CD4-positive, alpha-beta T cell treated with Interleukin-6 at 100 ng/mL for 8 hours (primary cell): ENCODE results near the gene TXK.

Experiments used
- DNase-seq: peaks from one replicate; pipeline ENCODE4 v3.0.0-alpha.2; 2020; ENCODE audit warnings: mixed read lengths, low spot score

Gene TXK

DNA sequence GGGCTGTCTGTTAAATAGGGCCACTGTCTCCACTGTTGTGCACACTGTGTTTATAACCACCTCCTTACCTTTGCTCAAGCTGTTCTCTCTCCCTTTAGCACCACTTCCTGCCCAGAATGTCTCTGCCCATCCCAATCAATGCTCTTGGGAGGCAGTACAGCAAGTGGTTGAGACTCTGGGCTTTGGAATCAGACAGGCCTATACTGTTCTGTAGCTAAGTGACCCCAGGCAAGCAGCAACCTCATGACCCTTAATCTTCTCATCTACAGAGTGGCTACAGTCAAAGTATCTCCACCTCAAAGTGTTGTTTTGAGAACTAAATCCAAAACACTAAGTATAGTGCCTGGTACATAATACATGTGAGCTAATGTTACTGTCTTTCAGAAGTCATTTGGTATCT lies 3.8 kb upstream of the TXK start:
- peak; percentile 35 for DNase-seq

DNA sequence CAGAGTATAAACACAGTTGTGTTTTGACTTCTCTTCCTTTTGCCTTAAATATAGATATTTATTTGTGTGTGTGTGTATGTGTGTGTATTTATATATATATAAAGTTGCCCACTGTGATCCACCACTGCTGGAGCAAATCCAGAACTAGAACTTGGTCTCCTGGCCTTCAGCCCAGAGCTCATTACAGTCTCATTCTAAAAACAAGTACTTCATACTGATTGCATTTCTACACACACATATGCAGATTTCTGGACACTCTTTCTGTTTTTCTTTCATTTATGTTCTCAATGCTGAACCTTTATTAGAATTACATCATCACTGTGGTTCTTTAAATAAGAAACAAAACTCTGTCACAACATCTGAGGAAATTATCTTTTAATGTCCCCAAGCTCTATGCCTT lies 381 bp downstream of the TXK start:
- no peak for DNase-seq

DNA sequence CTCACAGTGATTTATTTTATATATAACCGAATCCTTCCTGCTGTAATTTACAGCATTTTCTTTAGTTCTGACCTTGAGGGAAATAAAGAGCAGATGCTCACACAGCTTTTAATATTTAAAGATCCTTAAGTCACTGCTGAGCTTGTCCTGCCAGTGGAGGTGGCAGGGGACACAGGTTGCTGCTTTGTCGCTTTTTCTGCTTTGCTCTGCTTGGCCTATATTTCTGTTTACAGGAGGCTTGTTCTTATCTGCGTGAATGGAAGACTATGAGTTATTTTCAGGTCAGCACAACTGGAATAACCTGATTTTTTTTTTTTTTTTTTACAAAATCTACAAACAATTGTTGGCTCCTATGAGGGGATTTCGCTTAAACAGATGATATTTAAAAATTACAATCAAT lies 2.3 kb downstream of the TXK start:
- DNase-seq, result peak; percentile 15

DNA sequence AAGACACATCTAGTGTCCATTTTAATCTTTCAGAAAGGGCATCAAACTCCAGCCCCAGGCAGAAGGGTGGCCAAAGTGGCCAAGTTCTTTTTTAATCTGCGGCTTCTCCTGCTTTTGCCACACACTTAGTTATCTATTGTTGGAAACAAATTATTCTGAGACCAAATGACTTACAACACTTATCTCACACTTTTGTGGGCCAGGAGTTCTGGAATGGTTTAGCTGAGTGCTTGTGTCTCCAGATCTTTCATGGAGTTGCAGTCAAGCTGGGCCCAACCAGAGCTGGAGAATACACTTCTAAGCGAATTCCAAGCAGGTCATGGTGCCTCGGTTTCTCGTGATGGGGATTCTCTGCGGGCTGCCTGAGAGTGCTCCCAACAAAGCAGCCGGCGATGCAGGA lies 4.0 kb downstream of the TXK start:
- DNase-seq, result no peak

DNA sequence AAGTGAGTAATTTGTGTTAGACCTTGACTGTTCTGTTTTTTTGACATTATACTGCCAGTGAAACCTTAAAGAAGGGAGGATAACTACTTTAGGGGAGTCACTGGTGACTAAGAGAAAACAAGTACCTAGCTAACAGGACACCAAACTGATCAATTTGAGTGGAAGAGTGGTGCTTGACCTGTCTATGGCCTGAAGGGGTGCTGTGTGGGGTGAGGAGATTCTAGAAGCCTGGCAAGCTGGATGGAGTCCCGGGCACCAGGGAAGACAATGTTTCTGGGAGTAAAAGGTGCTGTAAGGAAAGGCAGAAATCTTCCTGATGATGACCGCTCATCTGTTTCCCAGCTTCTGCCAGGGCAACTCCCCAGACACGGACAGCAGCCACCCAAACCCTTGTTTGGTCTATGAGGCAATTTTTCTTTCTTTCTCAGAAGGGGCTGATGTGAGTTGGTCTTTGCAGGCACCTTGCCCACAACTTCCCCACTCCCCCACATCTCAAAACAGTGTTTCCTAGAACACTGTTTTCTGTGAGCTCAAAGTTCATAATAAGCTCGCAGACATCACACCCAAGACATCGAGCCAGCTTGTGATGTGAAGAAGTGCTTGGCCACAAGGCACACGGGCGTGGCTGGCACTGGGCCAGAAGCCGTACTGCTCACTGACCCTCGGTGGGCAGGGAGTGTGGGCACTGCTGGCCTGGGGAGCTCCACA lies 4.6 kb downstream of the TXK start:
- peak; percentile 31 for DNase-seq

DNA sequence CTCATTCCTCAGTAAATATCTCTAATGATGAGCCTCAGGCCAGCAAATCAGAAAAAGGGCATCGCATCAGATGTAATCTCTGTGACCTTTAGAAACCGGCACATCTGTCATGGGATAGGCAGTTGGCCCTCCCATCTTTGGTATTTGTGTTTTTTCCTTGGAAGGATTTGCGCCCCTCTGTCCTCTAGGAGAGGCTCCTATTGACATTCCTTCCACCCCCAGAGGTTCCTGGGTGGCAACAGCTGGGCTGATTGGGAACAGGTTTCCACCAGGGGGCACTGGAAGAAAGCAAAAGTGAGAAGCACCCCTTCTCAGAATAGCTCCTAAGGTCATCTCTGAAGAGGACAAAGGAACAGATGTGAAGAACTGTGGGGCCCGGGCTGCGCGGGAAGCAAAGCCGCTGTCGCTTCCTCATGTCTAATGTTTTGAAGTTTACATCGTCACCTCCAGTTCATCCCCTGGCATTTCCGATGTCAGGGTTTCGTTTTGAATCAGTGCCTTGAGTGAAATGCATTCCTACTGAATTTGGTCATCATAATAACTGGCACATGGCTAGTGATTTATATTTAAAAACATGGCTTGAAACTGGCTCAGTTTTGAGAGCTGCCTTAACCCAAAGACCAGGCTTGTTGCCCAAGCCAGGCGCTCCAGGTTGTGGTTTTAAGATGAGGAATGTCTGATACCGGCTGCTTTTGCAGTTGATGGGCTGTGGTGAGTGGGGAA lies 6.2 kb downstream of the TXK start:
- DNase-seq, result peak; percentile 72

DNA sequence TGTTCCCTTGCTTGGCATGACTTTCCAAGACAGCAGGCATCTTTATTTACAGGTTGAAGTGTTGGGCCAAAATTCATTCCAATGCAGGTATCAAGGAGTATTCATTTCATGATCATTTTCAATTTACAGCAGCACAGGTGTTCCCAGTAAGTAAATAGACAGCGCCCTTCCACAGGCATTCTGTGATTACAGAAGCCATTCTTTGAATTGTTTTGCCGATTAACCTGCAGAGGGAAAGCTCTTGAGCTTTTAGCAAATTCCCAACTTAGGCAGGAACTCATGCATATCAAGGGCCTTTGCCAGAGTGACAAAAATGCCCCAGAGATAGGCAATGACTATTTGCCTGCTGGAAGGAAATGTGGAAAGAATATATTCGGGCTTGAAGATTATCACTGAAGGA lies 6.8 kb downstream of the TXK start:
- DNase-seq, result no peak

DNA sequence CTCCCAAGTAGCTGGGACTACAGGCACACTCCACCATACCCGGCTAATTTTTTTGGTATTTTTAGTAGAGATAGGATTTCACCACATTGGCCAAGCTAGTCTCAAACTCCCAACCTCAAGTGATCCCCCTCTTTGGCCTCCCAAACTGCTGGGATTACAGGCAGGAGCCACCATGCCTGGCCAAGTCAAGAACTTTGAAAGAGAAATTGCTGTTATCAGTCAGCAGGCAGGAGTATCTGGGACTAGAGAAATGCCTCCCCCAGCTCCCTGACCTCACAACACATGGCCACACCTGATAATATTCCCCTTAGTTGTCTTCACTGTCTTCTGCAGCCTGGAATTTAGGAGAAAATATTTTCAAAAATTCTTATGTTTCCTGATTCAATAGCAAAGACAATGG lies 7.4 kb downstream of the TXK start:
- no peak for DNase-seq

DNA sequence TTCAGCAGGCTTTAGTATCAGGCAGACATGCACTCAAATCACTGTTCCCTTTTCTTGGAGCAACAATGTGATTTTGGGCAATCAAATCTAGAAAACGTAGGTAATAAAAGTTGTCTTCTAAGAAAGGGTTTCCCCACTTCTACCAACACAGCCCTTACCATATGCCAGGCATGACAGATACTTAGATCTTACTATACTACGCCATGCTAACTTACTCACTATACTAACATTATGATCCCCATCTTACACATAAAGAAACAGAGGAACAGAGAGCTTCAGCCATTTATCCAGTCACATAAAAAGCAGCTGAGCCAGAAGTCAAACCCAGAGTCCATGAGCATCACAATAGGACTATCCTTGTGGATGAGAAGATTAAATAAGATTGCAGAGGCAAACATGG lies 9.2 kb downstream of the TXK start:
- DNase-seq, result no peak

DNA sequence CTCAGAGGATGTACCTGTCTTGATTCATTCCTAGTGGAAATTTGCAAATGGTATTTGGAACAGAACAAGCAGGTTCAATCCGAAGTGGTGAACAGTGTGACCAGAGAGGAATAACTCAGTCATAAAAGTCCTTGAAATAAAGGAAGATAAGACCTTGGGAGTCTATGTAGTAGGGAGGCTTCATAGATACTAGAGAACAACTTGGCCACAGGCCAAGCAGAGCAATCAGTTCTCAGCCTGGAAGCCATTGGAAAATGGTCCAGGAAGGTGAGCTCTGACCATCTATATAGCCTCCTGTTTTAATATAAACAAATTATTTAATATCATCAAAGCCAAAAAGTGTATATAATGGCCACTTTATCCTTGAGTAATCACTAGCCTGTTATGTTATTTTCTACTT lies 11.3 kb downstream of the TXK start:
- DNase-seq, result no peak

DNA sequence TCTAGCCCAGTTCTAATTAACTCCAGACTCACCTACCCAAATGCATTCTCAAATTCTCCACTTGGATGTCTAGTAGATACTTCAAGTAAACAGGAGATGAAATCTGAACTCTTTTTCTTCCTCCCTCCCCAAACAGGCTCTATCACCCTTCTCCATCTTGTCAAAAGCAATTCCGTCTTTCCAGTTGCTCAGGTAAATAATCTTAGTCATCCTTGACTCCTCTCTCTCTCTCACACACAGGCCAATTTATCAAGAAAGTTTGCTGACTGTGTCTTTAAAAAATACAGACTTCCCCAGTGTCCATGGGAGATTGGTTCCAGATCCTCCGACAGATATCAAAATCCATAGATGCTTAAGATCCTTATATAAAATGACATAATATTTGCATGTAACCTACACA lies 12.9 kb downstream of the TXK start:
- DNase-seq, result no peak

DNA sequence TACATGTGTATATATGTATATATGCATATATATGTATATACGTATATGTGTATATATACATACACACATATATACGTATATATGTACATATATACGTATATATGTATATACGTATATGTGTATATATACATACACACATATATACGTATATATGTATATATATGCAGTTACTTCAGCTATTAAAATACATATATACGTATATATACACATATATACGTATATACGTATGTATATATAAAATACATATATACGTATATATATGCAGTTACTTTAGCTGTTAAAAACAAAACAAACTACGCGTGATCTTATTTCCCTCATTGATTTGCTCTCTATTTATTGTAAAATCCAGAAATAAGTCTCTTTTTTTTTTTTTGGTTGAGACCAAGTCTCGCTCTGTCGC lies 13.9 kb downstream of the TXK start:
- no peak for DNase-seq

DNA sequence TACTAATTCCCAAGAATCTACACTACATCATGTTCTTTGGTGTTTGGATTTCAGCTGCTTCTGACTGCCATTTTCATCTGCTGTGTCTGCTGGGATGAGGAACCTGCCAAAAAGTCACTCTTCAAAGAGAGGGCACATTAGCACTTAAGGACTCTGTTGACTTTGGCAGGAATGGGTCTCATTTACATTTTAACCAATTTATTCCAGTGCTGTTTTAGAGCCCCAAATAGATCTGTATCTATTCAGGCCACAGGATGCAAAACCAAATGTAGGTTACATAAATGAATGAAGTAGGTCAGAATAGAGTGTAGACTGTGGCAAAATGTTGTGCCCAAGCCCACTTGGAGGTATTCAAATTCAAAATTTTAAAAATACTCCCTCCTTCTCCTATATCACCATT lies 14.4 kb downstream of the TXK start:
- no peak for DNase-seq

DNA sequence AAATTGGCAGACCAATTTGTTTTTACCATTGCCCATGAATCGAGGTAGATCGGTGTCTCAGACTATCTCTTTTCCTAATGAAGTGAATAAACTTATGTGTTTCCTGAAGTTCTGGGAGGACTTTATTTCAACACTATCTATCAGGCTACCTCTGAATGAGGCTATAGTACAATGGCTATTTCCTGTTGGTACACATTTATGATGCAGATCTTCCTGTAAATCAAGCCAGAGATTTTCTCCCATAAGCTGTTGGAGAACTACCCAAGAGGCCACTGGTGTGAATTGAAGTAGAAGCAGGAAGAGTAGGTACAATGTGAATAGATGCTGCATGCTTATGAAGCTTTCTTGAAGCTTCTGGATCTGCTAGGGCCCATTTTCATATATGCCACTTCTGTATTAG lies 16.0 kb downstream of the TXK start:
- no peak for DNase-seq

DNA sequence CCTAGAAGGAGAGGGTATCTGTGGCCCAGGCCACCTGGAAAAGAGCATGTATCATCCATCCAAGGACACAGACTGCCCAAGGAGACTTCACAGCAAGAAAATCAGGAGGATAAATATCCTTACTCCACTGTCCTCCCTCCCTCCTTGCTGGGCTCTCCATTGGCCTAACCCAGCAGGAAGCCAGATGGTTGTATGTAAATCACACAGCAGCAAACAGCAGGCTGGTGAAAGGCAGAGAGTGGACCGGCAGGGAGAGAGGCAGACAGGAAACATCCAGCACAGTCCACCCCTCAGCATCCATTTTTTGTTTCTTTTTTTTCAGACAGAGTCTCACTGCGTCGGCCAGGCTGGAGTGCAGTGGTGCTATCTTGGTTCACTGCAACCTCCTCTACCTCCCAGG lies 17.5 kb downstream of the TXK start:
- DNase-seq, result no peak

DNA sequence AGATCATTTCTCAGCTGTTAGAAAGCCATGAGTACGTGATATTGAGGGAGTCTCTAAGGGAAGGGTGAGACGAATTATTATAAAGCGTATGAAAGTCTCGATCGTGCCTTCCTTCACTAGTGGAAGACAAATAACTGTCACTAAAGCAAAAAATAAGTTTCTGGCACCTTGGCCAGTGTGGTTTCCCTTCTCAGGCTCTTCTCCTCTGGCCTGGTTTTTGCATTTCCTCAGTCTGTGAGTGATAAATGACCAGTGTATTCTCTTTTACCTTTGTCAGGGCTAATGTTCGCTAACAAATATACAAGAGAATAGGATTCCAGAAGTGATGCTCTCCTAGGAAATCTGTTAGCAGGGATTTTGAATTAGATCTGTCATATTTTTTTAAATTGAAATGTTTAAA lies 19.6 kb downstream of the TXK start:
- no peak for DNase-seq

DNA sequence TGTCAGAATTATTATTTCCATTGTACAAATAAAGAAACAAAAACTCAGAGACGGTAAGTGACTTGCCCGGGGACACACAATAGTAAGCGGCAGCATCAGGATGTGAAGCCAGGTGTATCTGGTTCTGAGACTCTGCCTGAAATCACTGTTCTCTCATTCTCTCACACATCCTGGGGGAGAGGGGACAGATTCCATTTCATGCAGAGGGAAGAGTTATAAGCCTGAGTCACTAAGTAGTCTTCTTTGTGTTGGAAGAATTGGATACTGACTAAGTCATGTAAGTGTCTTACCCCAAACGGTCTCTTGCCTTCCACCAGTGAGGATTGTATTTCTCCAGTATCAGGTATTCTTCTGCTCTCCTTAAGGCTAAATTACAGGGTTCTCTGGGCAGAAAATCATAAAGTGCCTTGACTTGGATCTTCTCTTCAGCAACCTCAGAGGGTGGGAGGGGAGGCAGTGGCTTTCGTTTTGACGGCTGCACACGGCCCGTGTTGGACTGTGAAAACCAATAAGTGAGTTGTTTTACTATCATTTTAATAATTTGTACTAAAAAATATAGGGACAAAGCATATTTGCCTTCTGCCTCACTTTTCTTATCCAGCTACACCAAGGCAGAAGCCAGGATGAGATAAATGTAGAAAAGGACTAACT lies 21.9 kb downstream of the TXK start:
- no peak for DNase-seq

DNA sequence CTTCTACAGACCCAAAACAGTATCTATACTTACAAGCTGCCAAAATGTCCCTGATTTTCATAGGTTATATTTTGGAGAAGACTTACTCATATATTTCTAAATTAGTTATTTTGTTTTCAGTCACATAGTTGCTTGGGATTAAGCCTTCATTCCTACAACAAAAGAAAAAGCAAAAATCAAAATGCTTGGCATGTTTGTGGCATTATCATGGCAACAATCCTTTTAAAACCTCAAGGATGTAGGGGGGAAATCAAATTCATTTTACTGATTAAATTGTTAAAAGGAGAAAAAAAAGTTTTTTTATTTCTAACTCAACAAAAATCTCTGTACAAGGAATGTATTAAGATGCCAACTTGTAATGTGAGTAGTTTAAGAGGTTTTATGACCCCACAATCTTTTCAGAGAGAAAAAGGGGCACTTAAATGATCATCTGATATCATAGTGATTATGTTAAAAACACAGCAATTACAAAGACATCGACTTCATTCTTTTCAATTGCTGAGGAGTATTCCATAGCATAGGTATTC lies 23.5 kb downstream of the TXK start:
- DNase-seq, result no peak

DNA sequence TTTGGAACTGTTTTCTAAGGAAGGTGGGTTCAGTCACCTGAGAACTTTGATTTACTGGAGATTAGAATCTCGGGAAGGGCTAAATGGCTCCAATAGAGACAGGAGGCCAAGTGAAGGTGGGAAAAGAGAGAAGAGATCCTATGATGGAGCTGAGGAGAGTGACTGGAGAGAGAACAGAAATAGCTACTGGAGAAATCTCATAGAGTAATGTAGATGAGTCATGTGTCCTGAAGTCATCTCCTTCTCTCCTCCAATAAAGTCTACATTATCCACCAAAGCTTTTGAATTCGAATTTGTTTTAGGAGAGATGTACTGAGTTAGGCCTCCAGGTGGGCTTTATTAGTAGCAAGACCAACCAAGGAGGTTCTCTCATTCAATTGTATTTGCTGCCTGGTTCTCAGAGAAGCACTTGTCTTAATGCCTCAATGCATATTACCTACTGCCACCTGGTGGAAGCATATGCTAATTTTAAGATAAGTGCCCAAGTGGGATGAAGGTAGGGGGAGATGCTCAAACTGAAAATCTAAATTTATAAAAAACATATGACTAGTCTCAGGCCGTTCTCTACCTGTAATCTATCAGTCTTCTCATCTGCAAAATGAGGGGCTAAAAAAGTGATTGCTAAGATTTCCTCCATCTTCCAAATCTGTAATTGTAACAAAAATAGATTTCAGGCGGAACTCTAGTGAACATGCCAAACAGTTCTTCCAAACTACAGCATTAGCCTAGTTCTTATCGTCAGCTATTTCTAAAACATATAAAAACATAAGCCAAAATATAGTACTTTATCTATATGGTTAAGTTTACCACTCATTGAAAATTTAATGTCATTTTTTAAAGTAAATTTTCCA lies 24.4 kb downstream of the TXK start:
- DNase-seq, result peak; percentile 51

DNA sequence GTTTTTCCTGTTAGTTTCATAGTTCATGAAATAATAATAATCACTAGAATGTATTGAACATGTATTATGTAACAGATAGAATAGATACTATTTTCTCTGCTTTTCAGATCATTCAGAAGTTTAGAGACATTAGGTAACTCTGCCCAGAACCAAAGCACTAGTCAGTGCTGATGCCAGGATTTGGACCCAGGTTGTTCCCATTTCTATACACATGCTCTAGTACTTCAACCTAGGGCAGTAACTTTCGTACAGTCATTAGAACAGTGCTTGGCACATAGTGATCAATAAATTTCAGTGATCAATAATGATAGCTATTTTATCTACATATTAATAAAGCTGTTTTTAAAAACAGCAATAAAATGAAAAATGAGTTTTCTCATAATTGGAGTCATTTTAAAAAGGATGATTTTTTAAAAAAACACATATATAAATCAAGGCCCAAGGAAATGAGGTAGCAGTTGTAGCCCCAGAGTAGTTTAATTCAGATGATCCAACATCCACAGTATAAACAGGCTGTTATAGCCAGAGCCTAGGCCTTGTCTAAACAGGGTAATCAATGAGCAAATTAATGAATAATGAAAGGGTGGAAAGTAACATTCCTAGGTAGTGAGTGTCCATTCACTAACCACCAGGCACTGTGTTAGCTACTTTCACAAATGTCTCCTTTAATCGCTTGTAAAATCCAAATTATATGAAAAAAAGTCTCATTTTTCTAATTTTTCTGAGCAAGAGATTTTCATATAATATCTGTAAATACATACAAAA lies 25.6 kb downstream of the TXK start:
- DNase-seq, result no peak

DNA sequence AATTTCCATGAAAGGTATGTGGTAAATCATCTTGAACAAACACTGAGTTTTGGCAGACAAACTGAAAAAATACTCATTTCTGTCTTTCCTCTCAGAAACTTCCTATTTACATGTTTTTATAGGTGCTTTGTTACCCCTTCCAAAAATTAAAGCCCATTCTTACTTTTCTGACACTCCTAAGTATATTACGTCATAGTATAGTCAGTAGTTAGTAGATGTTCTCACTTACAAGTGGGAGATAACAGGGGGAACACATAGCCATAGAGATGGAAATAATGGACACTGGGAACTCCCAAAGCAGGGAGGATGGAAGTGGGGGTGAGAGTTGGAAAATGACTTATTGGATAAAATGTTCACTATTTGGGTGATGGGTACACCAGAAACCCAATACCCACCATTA lies 28.8 kb downstream of the TXK start:
- DNase-seq, result no peak
